Liver (tissue), 9 donors: ENCODE measurements around the gene GMDS. TPM values are rescaled to one million over a fixed set of nuclear protein-coding genes. Genes with fewer than 3 reads are reported as not detected.

Source experiments
- DNase-seq: peaks from one replicate; pipeline ENCODE4 v3.0.0-alpha.2; 2017; ENCODE audit warnings: low spot score
- H3K27ac ChIP-seq, 2 donors: one replicate each; pipeline ENCODE4 v1.7.0; 2013; ENCODE audit warnings: inconsistent platforms in 2 of 2, low read length in 2 of 2, control low read depth in 1 of 2, low read depth in 1 of 2, mild to moderate bottlenecking in 1 of 2
- H3K27me3 ChIP-seq, 4 donors: one replicate each; pipeline versions ENCODE4 v1.6.1 to v1.7.0; 2013; ENCODE audit warnings: low read length in 3 of 4, inconsistent platforms in 1 of 4, mild to moderate bottlenecking in 1 of 4, moderate library complexity in 1 of 4; ENCODE audit not compliant: control insufficient read depth in 4 of 4, insufficient read depth in 4 of 4
- H3K36me3 ChIP-seq, 4 donors: one replicate each; pipeline versions ENCODE4 v1.6.1 to v1.7.0; 2013; ENCODE audit warnings: low read length in 3 of 4, mild to moderate bottlenecking in 3 of 4, low read depth in 1 of 4, moderate library complexity in 1 of 4; ENCODE audit not compliant: control insufficient read depth in 4 of 4, insufficient read depth in 3 of 4
- H3K4me1 ChIP-seq, 4 donors: one replicate each; pipeline versions ENCODE4 v1.6.1 to v1.7.0; 2013; ENCODE audit warnings: low read length in 3 of 4, mild to moderate bottlenecking in 3 of 4, moderate library complexity in 1 of 4; ENCODE audit not compliant: control insufficient read depth in 4 of 4, insufficient read depth in 4 of 4
- H3K4me3 ChIP-seq, 3 donors: one replicate each; pipeline versions ENCODE4 v1.6.1 to v1.7.0; 2013; ENCODE audit warnings: low read length in 3 of 3, control low read depth in 1 of 3, low read depth in 1 of 3, mild to moderate bottlenecking in 1 of 3
- H3K9ac ChIP-seq, 2 donors: one replicate each; pipeline ENCODE4 v1.7.0; 2013; ENCODE audit warnings: low read length in 2 of 2, mild to moderate bottlenecking in 2 of 2, moderate library complexity in 2 of 2, control low read depth in 1 of 2, low read depth in 1 of 2
- H3K9me3 ChIP-seq, 4 donors: one replicate each; pipeline versions ENCODE4 v1.6.1 to v1.7.0; 2013; ENCODE audit warnings: low read length in 3 of 4; ENCODE audit not compliant: control insufficient read depth in 4 of 4
- ATF3 ChIP-seq: IDR thresholded peaks from 2 replicates; pipeline ENCODE4 v1.6.1; 2016; ENCODE audit warnings: antibody characterized with exemption
- EGR1 ChIP-seq, 2 donors: IDR thresholded peaks; 2 replicates each; pipeline ENCODE4 v1.6.1; 2016 to 2018; ENCODE audit warnings: antibody characterized with exemption in 2 of 2, low read depth in 2 of 2
- FOXA1 ChIP-seq: IDR thresholded peaks from 2 replicates; pipeline ENCODE4 v1.6.1; 2016; ENCODE audit warnings: antibody characterized with exemption
- FOXA2 ChIP-seq: IDR thresholded peaks from 2 replicates; pipeline ENCODE4 v1.6.1; 2016; ENCODE audit warnings: antibody characterized with exemption
- GABPA ChIP-seq, 2 donors: IDR thresholded peaks in 1 of 2; conservative IDR thresholded peaks in 1 of 2; 2 replicates each; pipeline ENCODE4 v1.6.1; 2016; ENCODE audit warnings: antibody characterized with exemption in 2 of 2, mild to moderate bottlenecking in 1 of 2, moderate library complexity in 1 of 2
- HNF4A ChIP-seq, 2 donors: conservative IDR thresholded peaks; 2 replicates each; pipeline ENCODE4 v1.6.1; 2016; ENCODE audit warnings: antibody characterized with exemption in 2 of 2, mild to moderate bottlenecking in 2 of 2
- HNF4G ChIP-seq: IDR thresholded peaks from 2 replicates; pipeline ENCODE4 v1.6.1; 2016; ENCODE audit warnings: antibody characterized with exemption
- JUND ChIP-seq, 2 donors: IDR thresholded peaks; 2 replicates each; pipeline ENCODE4 v1.6.1; 2016; ENCODE audit warnings: antibody characterized with exemption in 2 of 2
- MAX ChIP-seq: IDR thresholded peaks from 2 replicates; pipeline ENCODE4 v1.6.1; 2016; ENCODE audit warnings: antibody characterized with exemption
- NR2F2 ChIP-seq: IDR thresholded peaks from 2 replicates; pipeline ENCODE4 v1.6.1; 2016; ENCODE audit warnings: antibody characterized with exemption
- RAD21 ChIP-seq, 2 donors: IDR thresholded peaks; 2 replicates each; pipeline ENCODE4 v1.6.1; 2016; ENCODE audit warnings: antibody characterized with exemption in 2 of 2, mild to moderate bottlenecking in 2 of 2
- REST ChIP-seq: IDR thresholded peaks from 2 replicates; pipeline ENCODE4 v1.6.1; 2016; ENCODE audit warnings: antibody characterized with exemption, mild to moderate bottlenecking
- RXRA ChIP-seq, 2 donors: IDR thresholded peaks; 2 replicates each; pipeline ENCODE4 v1.6.1; 2017 to 2018; ENCODE audit warnings: antibody characterized with exemption in 2 of 2, mild to moderate bottlenecking in 1 of 2
- SP1 ChIP-seq: IDR thresholded peaks from 2 replicates; pipeline ENCODE4 v1.6.1; 2018; ENCODE audit warnings: antibody characterized with exemption, mild to moderate bottlenecking
- TAF1 ChIP-seq: conservative IDR thresholded peaks from 2 replicates; pipeline ENCODE4 v1.6.1; 2016; ENCODE audit warnings: antibody characterized with exemption, mild to moderate bottlenecking
- YY1 ChIP-seq: IDR thresholded peaks from 2 replicates; pipeline ENCODE4 v1.6.1; 2016; ENCODE audit warnings: antibody characterized with exemption, mild to moderate bottlenecking
- ZBTB33 ChIP-seq: IDR thresholded peaks from 2 replicates; pipeline ENCODE4 v1.6.1; 2016; ENCODE audit warnings: antibody characterized with exemption
- WGBS: extraction: QIAGEN DNeasy Blood & Tissue Kit; methylation state at CpG from one replicate; pipeline ENCODE4 v1.1.7; 2013; 5-methylcytosine and 5-hydroxymethylcytosine counted together
- polyA plus RNA-seq, 2 donors: library from polyadenylated mRNA; stranded (reverse) in 1 of 2; unstranded in 1 of 2; fragments of 200-250 nt in 1 of 2; fragments of >200 nt in 1 of 2; fragmentation: Nextera tagmentation in 1 of 2; extraction: Ambion mirVana in 1 of 2; gene quantifications; one replicate each; pipeline versions ENCODE4 v1.2.1 to v1.2.3, GENCODE V29; 2013 to 2015
- total RNA-seq, 2 donors: library from RNA; depleted of rRNA; stranded (reverse); fragments of >200 nt; gene quantifications; one replicate each; pipeline ENCODE4 v1.2.3, GENCODE V29; 2014
- donor health status: healthy.
- donor health status: healthy.
- donor health status: healthy.
- donor health status: healthy.
- donor health status: healthy.

GMDS gene
- total and polyA plus RNA-seq, 4 donors = 3.5 to 15.6 (median 13.0) TPM

DNA sequence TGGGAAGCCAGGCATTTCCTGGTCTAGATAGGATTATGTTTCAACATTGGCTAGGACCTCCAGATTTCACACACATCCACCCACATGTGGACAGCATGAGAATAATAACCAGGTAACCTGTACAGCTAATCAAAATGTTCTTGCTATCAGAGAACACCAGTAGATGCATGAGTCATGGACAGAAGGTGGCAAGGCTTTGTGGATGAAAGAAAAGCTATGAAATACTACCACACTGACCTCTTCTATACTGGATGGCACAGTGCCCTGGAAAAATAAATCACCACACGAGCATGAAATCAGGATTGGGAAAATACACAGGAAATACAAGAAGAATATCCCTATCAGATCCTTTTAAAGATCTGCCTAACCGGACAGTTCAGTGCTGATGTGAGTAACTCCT is 113.0 kb downstream of the GMDS start:
- Histone ChIP-seq H3K9ac (no peak overlapping the region), H3K36me3 (no peaks in the 10 kb centered on the region), H3K27me3 (no peaks in the 10 kb centered on the region), H3K4me1 (peaks cover 0 to 2% (median 0%) of the 10 kb centered on the region in 4 donors), H3K27ac (no peak overlapping the region), H3K4me3 (no peak overlapping the region), H3K9me3 (no peaks in the 10 kb centered on the region)
- no peak for DNase-seq
- 65% methylated on average over 2 of the region's 2 CpGs for WGBS
- TF ChIP-seq EGR1 (IDR thresholded peaks at IDR 0.05; ENCODE audit: low read depth in 2 of 2) = no peak
- no peak for TF ChIP-seq YY1
- no peak for TF ChIP-seq SP1
- TF ChIP-seq ATF3 = no peak
- TF ChIP-seq REST = no peak
- no peak for TF ChIP-seq TAF1
- no peak for TF ChIP-seq HNF4A (conservative IDR thresholded peaks at IDR 0.05)
- no peak for TF ChIP-seq FOXA2
- TF ChIP-seq JUND (IDR thresholded peaks at IDR 0.05) = no peak
- no peak for TF ChIP-seq NR2F2
- no peak for TF ChIP-seq HNF4G

GRCh38 chr6:2129182-2129621 is 116.2 kb downstream of the GMDS start:
- H3K9me3 ChIP-seq = no peaks in the 10 kb centered on the region
- no peak for DNase-seq
- 78% methylated on average over 7 of the region's 7 CpGs for WGBS

More at GRCh38 chr6:2129182-2129621, 116.2 kb downstream of the GMDS start:
- H3K27me3 ChIP-seq = no peaks in the 10 kb centered on the region
- no peaks in the 10 kb centered on the region for H3K36me3 ChIP-seq
- peaks cover 0 to 2% (median 0%) of the 10 kb centered on the region in 4 donors for H3K4me1 ChIP-seq
- no peak overlapping the region for H3K27ac ChIP-seq
- H3K4me3 ChIP-seq = no peak overlapping the region
- H3K9ac ChIP-seq = no peak overlapping the region
- TF ChIP-seq TAF1 (no peak), YY1 (no peak), JUND (IDR thresholded peaks at IDR 0.05) (no peak), NR2F2 (no peak), ZBTB33 (no peak), HNF4A (conservative IDR thresholded peaks at IDR 0.05) (no peak), EGR1 (IDR thresholded peaks at IDR 0.05; ENCODE audit: low read depth in 2 of 2) (no peak), MAX (no peak), ATF3 (no peak), SP1 (no peak), RAD21 (IDR thresholded peaks at IDR 0.05) (no peak), FOXA1 (no peak), RXRA (IDR thresholded peaks at IDR 0.05) (no peak), REST (no peak), HNF4G (no peak), GABPA (IDR thresholded peaks at IDR 0.05 in 1 of 2, conservative IDR thresholded peaks at IDR 0.05 in 1 of 2) (no peak)
